Liver (tissue), 9 donors: ENCODE data around the gene NPRL2. TPM values are rescaled to one million over a fixed set of nuclear protein-coding genes. Genes with fewer than 3 reads are reported as not detected.

ENCODE experiments used
- DNase-seq: peaks from one replicate; pipeline ENCODE4 v3.0.0-alpha.2; 2017; ENCODE audit warnings: low spot score
- H3K27ac ChIP-seq, 2 donors: one replicate each; pipeline ENCODE4 v1.7.0; 2013; ENCODE audit warnings: inconsistent platforms in 2 of 2, low read length in 2 of 2, control low read depth in 1 of 2, low read depth in 1 of 2, mild to moderate bottlenecking in 1 of 2
- H3K27me3 ChIP-seq, 4 donors: one replicate each; pipeline versions ENCODE4 v1.6.1 to v1.7.0; 2013; ENCODE audit warnings: low read length in 3 of 4, inconsistent platforms in 1 of 4, mild to moderate bottlenecking in 1 of 4, moderate library complexity in 1 of 4; ENCODE audit not compliant: control insufficient read depth in 4 of 4, insufficient read depth in 4 of 4
- H3K36me3 ChIP-seq, 4 donors: one replicate each; pipeline versions ENCODE4 v1.6.1 to v1.7.0; 2013; ENCODE audit warnings: low read length in 3 of 4, mild to moderate bottlenecking in 3 of 4, low read depth in 1 of 4, moderate library complexity in 1 of 4; ENCODE audit not compliant: control insufficient read depth in 4 of 4, insufficient read depth in 3 of 4
- H3K4me1 ChIP-seq, 4 donors: one replicate each; pipeline versions ENCODE4 v1.6.1 to v1.7.0; 2013; ENCODE audit warnings: low read length in 3 of 4, mild to moderate bottlenecking in 3 of 4, moderate library complexity in 1 of 4; ENCODE audit not compliant: control insufficient read depth in 4 of 4, insufficient read depth in 4 of 4
- H3K4me3 ChIP-seq, 3 donors: one replicate each; pipeline versions ENCODE4 v1.6.1 to v1.7.0; 2013; ENCODE audit warnings: low read length in 3 of 3, control low read depth in 1 of 3, low read depth in 1 of 3, mild to moderate bottlenecking in 1 of 3
- H3K9ac ChIP-seq, 2 donors: one replicate each; pipeline ENCODE4 v1.7.0; 2013; ENCODE audit warnings: low read length in 2 of 2, mild to moderate bottlenecking in 2 of 2, moderate library complexity in 2 of 2, control low read depth in 1 of 2, low read depth in 1 of 2
- H3K9me3 ChIP-seq, 4 donors: one replicate each; pipeline versions ENCODE4 v1.6.1 to v1.7.0; 2013; ENCODE audit warnings: low read length in 3 of 4; ENCODE audit not compliant: control insufficient read depth in 4 of 4
- EGR1 ChIP-seq, 2 donors: IDR thresholded peaks; 2 replicates each; pipeline ENCODE4 v1.6.1; 2016 to 2018; ENCODE audit warnings: antibody characterized with exemption in 2 of 2, low read depth in 2 of 2
- FOXA1 ChIP-seq: IDR thresholded peaks from 2 replicates; pipeline ENCODE4 v1.6.1; 2016; ENCODE audit warnings: antibody characterized with exemption
- FOXA2 ChIP-seq: IDR thresholded peaks from 2 replicates; pipeline ENCODE4 v1.6.1; 2016; ENCODE audit warnings: antibody characterized with exemption
- GABPA ChIP-seq, 2 donors: IDR thresholded peaks in 1 of 2; conservative IDR thresholded peaks in 1 of 2; 2 replicates each; pipeline ENCODE4 v1.6.1; 2016; ENCODE audit warnings: antibody characterized with exemption in 2 of 2, mild to moderate bottlenecking in 1 of 2, moderate library complexity in 1 of 2
- HNF4A ChIP-seq, 2 donors: conservative IDR thresholded peaks; 2 replicates each; pipeline ENCODE4 v1.6.1; 2016; ENCODE audit warnings: antibody characterized with exemption in 2 of 2, mild to moderate bottlenecking in 2 of 2
- HNF4G ChIP-seq: IDR thresholded peaks from 2 replicates; pipeline ENCODE4 v1.6.1; 2016; ENCODE audit warnings: antibody characterized with exemption
- JUND ChIP-seq, 2 donors: IDR thresholded peaks; 2 replicates each; pipeline ENCODE4 v1.6.1; 2016; ENCODE audit warnings: antibody characterized with exemption in 2 of 2
- MAX ChIP-seq: IDR thresholded peaks from 2 replicates; pipeline ENCODE4 v1.6.1; 2016; ENCODE audit warnings: antibody characterized with exemption
- NR2F2 ChIP-seq: IDR thresholded peaks from 2 replicates; pipeline ENCODE4 v1.6.1; 2016; ENCODE audit warnings: antibody characterized with exemption
- RAD21 ChIP-seq, 2 donors: IDR thresholded peaks; 2 replicates each; pipeline ENCODE4 v1.6.1; 2016; ENCODE audit warnings: antibody characterized with exemption in 2 of 2, mild to moderate bottlenecking in 2 of 2
- RXRA ChIP-seq, 2 donors: IDR thresholded peaks; 2 replicates each; pipeline ENCODE4 v1.6.1; 2017 to 2018; ENCODE audit warnings: antibody characterized with exemption in 2 of 2, mild to moderate bottlenecking in 1 of 2
- SP1 ChIP-seq: IDR thresholded peaks from 2 replicates; pipeline ENCODE4 v1.6.1; 2018; ENCODE audit warnings: antibody characterized with exemption, mild to moderate bottlenecking
- TAF1 ChIP-seq: conservative IDR thresholded peaks from 2 replicates; pipeline ENCODE4 v1.6.1; 2016; ENCODE audit warnings: antibody characterized with exemption, mild to moderate bottlenecking
- YY1 ChIP-seq: IDR thresholded peaks from 2 replicates; pipeline ENCODE4 v1.6.1; 2016; ENCODE audit warnings: antibody characterized with exemption, mild to moderate bottlenecking
- WGBS: extraction: QIAGEN DNeasy Blood & Tissue Kit; methylation state at CpG from one replicate; pipeline ENCODE4 v1.1.7; 2013; 5-methylcytosine and 5-hydroxymethylcytosine counted together
- polyA plus RNA-seq, 2 donors: library from polyadenylated mRNA; stranded (reverse) in 1 of 2; unstranded in 1 of 2; fragments of 200-250 nt in 1 of 2; fragments of >200 nt in 1 of 2; fragmentation: Nextera tagmentation in 1 of 2; extraction: Ambion mirVana in 1 of 2; gene quantifications; one replicate each; pipeline versions ENCODE4 v1.2.1 to v1.2.3, GENCODE V29; 2013 to 2015
- total RNA-seq, 2 donors: library from RNA; depleted of rRNA; stranded (reverse); fragments of >200 nt; gene quantifications; one replicate each; pipeline ENCODE4 v1.2.3, GENCODE V29; 2014
- TF ChIP-seq, protein P1 (sequence below): IDR thresholded peaks from 2 replicates; pipeline ENCODE4 v1.6.1; 2016; ENCODE audit warnings: antibody characterized with exemption
- TF ChIP-seq, protein P2 (sequence below): IDR thresholded peaks from 2 replicates; pipeline ENCODE4 v1.6.1; 2016; ENCODE audit warnings: antibody characterized with exemption
- TF ChIP-seq, protein P3 (sequence below): fragments of 150-350 bp; IDR thresholded peaks from 2 replicates; pipeline ENCODE4 v1.5.1; 2017; ENCODE audit warnings: improper control_type of control experiment, low read depth, low read length; ENCODE audit not compliant: missing input control
- TF ChIP-seq, protein P4 (sequence below): IDR thresholded peaks from 2 replicates; pipeline ENCODE4 v1.6.1; 2016; ENCODE audit warnings: antibody characterized with exemption, mild to moderate bottlenecking
- donor health status: healthy.
- donor health status: healthy.
- donor health status: healthy.
- donor health status: healthy.
- donor health status: healthy.

The NPRL2 gene
- total and polyA plus RNA-seq, 4 donors: 11.3 to 17.3 (median 14.0) TPM

GRCh38 chr3:50327129-50327528 lies 23.4 kb downstream of the NPRL2 start:
- Histone ChIP-seq H3K36me3 (peaks cover 4 to 33% (median 17%) of the 10 kb centered on the region in 4 donors), H3K9ac (peak overlapping the region; percentile 59 to 75), H3K27ac (no peak overlapping the region), H3K4me3 (peak overlapping the region; percentile 82 to 87 (median 83)), H3K27me3 (no peaks in the 10 kb centered on the region), H3K9me3 (no peaks in the 10 kb centered on the region), H3K4me1 (peaks cover 2 to 59% (median 40%) of the 10 kb centered on the region in 4 donors)
- no peak for DNase-seq
- no peak for TF ChIP-seq EGR1 (IDR thresholded peaks at IDR 0.05; ENCODE audit: low read depth in 2 of 2)
- no peak for TF ChIP-seq NR2F2
- TF ChIP-seq, protein P1, sequence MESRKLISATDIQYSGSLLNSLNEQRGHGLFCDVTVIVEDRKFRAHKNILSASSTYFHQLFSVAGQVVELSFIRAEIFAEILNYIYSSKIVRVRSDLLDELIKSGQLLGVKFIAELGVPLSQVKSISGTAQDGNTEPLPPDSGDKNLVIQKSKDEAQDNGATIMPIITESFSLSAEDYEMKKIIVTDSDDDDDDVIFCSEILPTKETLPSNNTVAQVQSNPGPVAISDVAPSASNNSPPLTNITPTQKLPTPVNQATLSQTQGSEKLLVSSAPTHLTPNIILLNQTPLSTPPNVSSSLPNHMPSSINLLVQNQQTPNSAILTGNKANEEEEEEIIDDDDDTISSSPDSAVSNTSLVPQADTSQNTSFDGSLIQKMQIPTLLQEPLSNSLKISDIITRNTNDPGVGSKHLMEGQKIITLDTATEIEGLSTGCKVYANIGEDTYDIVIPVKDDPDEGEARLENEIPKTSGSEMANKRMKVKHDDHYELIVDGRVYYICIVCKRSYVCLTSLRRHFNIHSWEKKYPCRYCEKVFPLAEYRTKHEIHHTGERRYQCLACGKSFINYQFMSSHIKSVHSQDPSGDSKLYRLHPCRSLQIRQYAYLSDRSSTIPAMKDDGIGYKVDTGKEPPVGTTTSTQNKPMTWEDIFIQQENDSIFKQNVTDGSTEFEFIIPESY: no peak
- TF ChIP-seq FOXA1: no peak
- no peak for TF ChIP-seq TAF1
- no peak for TF ChIP-seq HNF4G
- no peak for TF ChIP-seq YY1
- no peak for TF ChIP-seq GABPA (IDR thresholded peaks at IDR 0.05 in 1 of 2, conservative IDR thresholded peaks at IDR 0.05 in 1 of 2)
- no peak for TF ChIP-seq SP1
- TF ChIP-seq, protein P2, sequence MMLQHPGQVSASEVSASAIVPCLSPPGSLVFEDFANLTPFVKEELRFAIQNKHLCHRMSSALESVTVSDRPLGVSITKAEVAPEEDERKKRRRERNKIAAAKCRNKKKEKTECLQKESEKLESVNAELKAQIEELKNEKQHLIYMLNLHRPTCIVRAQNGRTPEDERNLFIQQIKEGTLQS: no peak
- WGBS: 73% methylated on average over 4 of the region's 4 CpGs

DNA sequence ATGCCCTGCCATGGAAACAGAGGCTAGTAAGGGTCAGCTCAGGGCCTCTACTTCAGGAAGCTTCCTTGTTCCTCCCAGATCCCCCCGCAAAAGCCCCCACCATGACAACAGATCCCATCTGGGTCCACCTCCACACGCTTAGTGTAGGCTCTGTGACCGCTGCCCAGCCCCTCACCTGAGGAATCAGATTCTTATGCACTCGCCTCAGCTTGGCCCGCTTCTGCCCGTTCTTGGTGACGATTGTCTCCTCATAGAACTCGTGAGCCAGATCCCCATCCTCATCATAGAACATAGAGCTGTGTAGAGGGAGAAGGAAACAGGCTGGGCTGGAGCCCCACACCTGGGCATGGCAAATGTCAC lies 24.4 kb downstream of the NPRL2 start:
- no peak overlapping the region for H3K9ac ChIP-seq
- H3K4me3 ChIP-seq: no peak overlapping the region
- no peaks in the 10 kb centered on the region for H3K27me3 ChIP-seq
- TF ChIP-seq NR2F2 (no peak), HNF4G (no peak), JUND (IDR thresholded peaks at IDR 0.05) (no peak), RAD21 (IDR thresholded peaks at IDR 0.05) (no peak), YY1 (no peak), HNF4A (conservative IDR thresholded peaks at IDR 0.05) (no peak), GABPA (IDR thresholded peaks at IDR 0.05 in 1 of 2, conservative IDR thresholded peaks at IDR 0.05 in 1 of 2) (no peak), EGR1 (IDR thresholded peaks at IDR 0.05; ENCODE audit: low read depth in 2 of 2) (no peak), TAF1 (no peak), SP1 (no peak), FOXA2 (no peak), MAX (no peak), RXRA (IDR thresholded peaks at IDR 0.05) (no peak)
- TF ChIP-seq, protein P3, sequence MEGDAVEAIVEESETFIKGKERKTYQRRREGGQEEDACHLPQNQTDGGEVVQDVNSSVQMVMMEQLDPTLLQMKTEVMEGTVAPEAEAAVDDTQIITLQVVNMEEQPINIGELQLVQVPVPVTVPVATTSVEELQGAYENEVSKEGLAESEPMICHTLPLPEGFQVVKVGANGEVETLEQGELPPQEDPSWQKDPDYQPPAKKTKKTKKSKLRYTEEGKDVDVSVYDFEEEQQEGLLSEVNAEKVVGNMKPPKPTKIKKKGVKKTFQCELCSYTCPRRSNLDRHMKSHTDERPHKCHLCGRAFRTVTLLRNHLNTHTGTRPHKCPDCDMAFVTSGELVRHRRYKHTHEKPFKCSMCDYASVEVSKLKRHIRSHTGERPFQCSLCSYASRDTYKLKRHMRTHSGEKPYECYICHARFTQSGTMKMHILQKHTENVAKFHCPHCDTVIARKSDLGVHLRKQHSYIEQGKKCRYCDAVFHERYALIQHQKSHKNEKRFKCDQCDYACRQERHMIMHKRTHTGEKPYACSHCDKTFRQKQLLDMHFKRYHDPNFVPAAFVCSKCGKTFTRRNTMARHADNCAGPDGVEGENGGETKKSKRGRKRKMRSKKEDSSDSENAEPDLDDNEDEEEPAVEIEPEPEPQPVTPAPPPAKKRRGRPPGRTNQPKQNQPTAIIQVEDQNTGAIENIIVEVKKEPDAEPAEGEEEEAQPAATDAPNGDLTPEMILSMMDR: no peak
- TF ChIP-seq, protein P2: no peak
- TF ChIP-seq, protein P1: no peak
- TF ChIP-seq, protein P4, sequence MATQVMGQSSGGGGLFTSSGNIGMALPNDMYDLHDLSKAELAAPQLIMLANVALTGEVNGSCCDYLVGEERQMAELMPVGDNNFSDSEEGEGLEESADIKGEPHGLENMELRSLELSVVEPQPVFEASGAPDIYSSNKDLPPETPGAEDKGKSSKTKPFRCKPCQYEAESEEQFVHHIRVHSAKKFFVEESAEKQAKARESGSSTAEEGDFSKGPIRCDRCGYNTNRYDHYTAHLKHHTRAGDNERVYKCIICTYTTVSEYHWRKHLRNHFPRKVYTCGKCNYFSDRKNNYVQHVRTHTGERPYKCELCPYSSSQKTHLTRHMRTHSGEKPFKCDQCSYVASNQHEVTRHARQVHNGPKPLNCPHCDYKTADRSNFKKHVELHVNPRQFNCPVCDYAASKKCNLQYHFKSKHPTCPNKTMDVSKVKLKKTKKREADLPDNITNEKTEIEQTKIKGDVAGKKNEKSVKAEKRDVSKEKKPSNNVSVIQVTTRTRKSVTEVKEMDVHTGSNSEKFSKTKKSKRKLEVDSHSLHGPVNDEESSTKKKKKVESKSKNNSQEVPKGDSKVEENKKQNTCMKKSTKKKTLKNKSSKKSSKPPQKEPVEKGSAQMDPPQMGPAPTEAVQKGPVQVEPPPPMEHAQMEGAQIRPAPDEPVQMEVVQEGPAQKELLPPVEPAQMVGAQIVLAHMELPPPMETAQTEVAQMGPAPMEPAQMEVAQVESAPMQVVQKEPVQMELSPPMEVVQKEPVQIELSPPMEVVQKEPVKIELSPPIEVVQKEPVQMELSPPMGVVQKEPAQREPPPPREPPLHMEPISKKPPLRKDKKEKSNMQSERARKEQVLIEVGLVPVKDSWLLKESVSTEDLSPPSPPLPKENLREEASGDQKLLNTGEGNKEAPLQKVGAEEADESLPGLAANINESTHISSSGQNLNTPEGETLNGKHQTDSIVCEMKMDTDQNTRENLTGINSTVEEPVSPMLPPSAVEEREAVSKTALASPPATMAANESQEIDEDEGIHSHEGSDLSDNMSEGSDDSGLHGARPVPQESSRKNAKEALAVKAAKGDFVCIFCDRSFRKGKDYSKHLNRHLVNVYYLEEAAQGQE: no peak
- 93% methylated on average over 8 of the region's 8 CpGs for WGBS
- H3K27ac ChIP-seq: no peak overlapping the region
- no peak for DNase-seq
- H3K36me3 ChIP-seq: peaks cover 2 to 23% (median 11%) of the 10 kb centered on the region in 4 donors
- no peaks in the 10 kb centered on the region for H3K9me3 ChIP-seq
- H3K4me1 ChIP-seq: peaks cover 6 to 63% (median 44%) of the 10 kb centered on the region in 4 donors
